Liver (tissue), 9 donors: ENCODE data around the gene TACC2. TPM values are rescaled to one million over a fixed set of nuclear protein-coding genes. Genes with fewer than 3 reads are reported as not detected.

ENCODE experiments used
- DNase-seq: peaks from one replicate; pipeline ENCODE4 v3.0.0-alpha.2; 2017; ENCODE audit warnings: low spot score
- H3K27ac ChIP-seq, 2 donors: one replicate each; pipeline ENCODE4 v1.7.0; 2013; ENCODE audit warnings: inconsistent platforms in 2 of 2, low read length in 2 of 2, control low read depth in 1 of 2, low read depth in 1 of 2, mild to moderate bottlenecking in 1 of 2
- H3K27me3 ChIP-seq, 4 donors: one replicate each; pipeline versions ENCODE4 v1.6.1 to v1.7.0; 2013; ENCODE audit warnings: low read length in 3 of 4, inconsistent platforms in 1 of 4, mild to moderate bottlenecking in 1 of 4, moderate library complexity in 1 of 4; ENCODE audit not compliant: control insufficient read depth in 4 of 4, insufficient read depth in 4 of 4
- H3K36me3 ChIP-seq, 4 donors: one replicate each; pipeline versions ENCODE4 v1.6.1 to v1.7.0; 2013; ENCODE audit warnings: low read length in 3 of 4, mild to moderate bottlenecking in 3 of 4, low read depth in 1 of 4, moderate library complexity in 1 of 4; ENCODE audit not compliant: control insufficient read depth in 4 of 4, insufficient read depth in 3 of 4
- H3K4me1 ChIP-seq, 4 donors: one replicate each; pipeline versions ENCODE4 v1.6.1 to v1.7.0; 2013; ENCODE audit warnings: low read length in 3 of 4, mild to moderate bottlenecking in 3 of 4, moderate library complexity in 1 of 4; ENCODE audit not compliant: control insufficient read depth in 4 of 4, insufficient read depth in 4 of 4
- H3K4me3 ChIP-seq, 3 donors: one replicate each; pipeline versions ENCODE4 v1.6.1 to v1.7.0; 2013; ENCODE audit warnings: low read length in 3 of 3, control low read depth in 1 of 3, low read depth in 1 of 3, mild to moderate bottlenecking in 1 of 3
- H3K9ac ChIP-seq, 2 donors: one replicate each; pipeline ENCODE4 v1.7.0; 2013; ENCODE audit warnings: low read length in 2 of 2, mild to moderate bottlenecking in 2 of 2, moderate library complexity in 2 of 2, control low read depth in 1 of 2, low read depth in 1 of 2
- H3K9me3 ChIP-seq, 4 donors: one replicate each; pipeline versions ENCODE4 v1.6.1 to v1.7.0; 2013; ENCODE audit warnings: low read length in 3 of 4; ENCODE audit not compliant: control insufficient read depth in 4 of 4
- EGR1 ChIP-seq, 2 donors: IDR thresholded peaks; 2 replicates each; pipeline ENCODE4 v1.6.1; 2016 to 2018; ENCODE audit warnings: antibody characterized with exemption in 2 of 2, low read depth in 2 of 2
- FOXA1 ChIP-seq: IDR thresholded peaks from 2 replicates; pipeline ENCODE4 v1.6.1; 2016; ENCODE audit warnings: antibody characterized with exemption
- FOXA2 ChIP-seq: IDR thresholded peaks from 2 replicates; pipeline ENCODE4 v1.6.1; 2016; ENCODE audit warnings: antibody characterized with exemption
- GABPA ChIP-seq, 2 donors: IDR thresholded peaks in 1 of 2; conservative IDR thresholded peaks in 1 of 2; 2 replicates each; pipeline ENCODE4 v1.6.1; 2016; ENCODE audit warnings: antibody characterized with exemption in 2 of 2, mild to moderate bottlenecking in 1 of 2, moderate library complexity in 1 of 2
- HNF4A ChIP-seq, 2 donors: conservative IDR thresholded peaks; 2 replicates each; pipeline ENCODE4 v1.6.1; 2016; ENCODE audit warnings: antibody characterized with exemption in 2 of 2, mild to moderate bottlenecking in 2 of 2
- HNF4G ChIP-seq: IDR thresholded peaks from 2 replicates; pipeline ENCODE4 v1.6.1; 2016; ENCODE audit warnings: antibody characterized with exemption
- JUND ChIP-seq, 2 donors: IDR thresholded peaks; 2 replicates each; pipeline ENCODE4 v1.6.1; 2016; ENCODE audit warnings: antibody characterized with exemption in 2 of 2
- NR2F2 ChIP-seq: IDR thresholded peaks from 2 replicates; pipeline ENCODE4 v1.6.1; 2016; ENCODE audit warnings: antibody characterized with exemption
- RAD21 ChIP-seq, 2 donors: IDR thresholded peaks; 2 replicates each; pipeline ENCODE4 v1.6.1; 2016; ENCODE audit warnings: antibody characterized with exemption in 2 of 2, mild to moderate bottlenecking in 2 of 2
- RXRA ChIP-seq, 2 donors: IDR thresholded peaks; 2 replicates each; pipeline ENCODE4 v1.6.1; 2017 to 2018; ENCODE audit warnings: antibody characterized with exemption in 2 of 2, mild to moderate bottlenecking in 1 of 2
- SP1 ChIP-seq: IDR thresholded peaks from 2 replicates; pipeline ENCODE4 v1.6.1; 2018; ENCODE audit warnings: antibody characterized with exemption, mild to moderate bottlenecking
- TAF1 ChIP-seq: conservative IDR thresholded peaks from 2 replicates; pipeline ENCODE4 v1.6.1; 2016; ENCODE audit warnings: antibody characterized with exemption, mild to moderate bottlenecking
- YY1 ChIP-seq: IDR thresholded peaks from 2 replicates; pipeline ENCODE4 v1.6.1; 2016; ENCODE audit warnings: antibody characterized with exemption, mild to moderate bottlenecking
- WGBS: extraction: QIAGEN DNeasy Blood & Tissue Kit; methylation state at CpG from one replicate; pipeline ENCODE4 v1.1.7; 2013; 5-methylcytosine and 5-hydroxymethylcytosine counted together
- polyA plus RNA-seq, 2 donors: library from polyadenylated mRNA; stranded (reverse) in 1 of 2; unstranded in 1 of 2; fragments of 200-250 nt in 1 of 2; fragments of >200 nt in 1 of 2; fragmentation: Nextera tagmentation in 1 of 2; extraction: Ambion mirVana in 1 of 2; gene quantifications; one replicate each; pipeline versions ENCODE4 v1.2.1 to v1.2.3, GENCODE V29; 2013 to 2015
- total RNA-seq, 2 donors: library from RNA; depleted of rRNA; stranded (reverse); fragments of >200 nt; gene quantifications; one replicate each; pipeline ENCODE4 v1.2.3, GENCODE V29; 2014
- TF ChIP-seq, protein P1 (sequence below): IDR thresholded peaks from 2 replicates; pipeline ENCODE4 v1.6.1; 2016; ENCODE audit warnings: antibody characterized with exemption
- TF ChIP-seq, protein P2 (sequence below): IDR thresholded peaks from 2 replicates; pipeline ENCODE4 v1.6.1; 2016; ENCODE audit warnings: antibody characterized with exemption, mild to moderate bottlenecking
- TF ChIP-seq, protein P3 (sequence below): fragments of 150-350 bp; IDR thresholded peaks from 2 replicates; pipeline ENCODE4 v1.5.1; 2017; ENCODE audit warnings: improper control_type of control experiment, low read depth, low read length; ENCODE audit not compliant: missing input control
- TF ChIP-seq, protein P4 (sequence below): IDR thresholded peaks from 2 replicates; pipeline ENCODE4 v1.6.1; 2016; ENCODE audit warnings: antibody characterized with exemption
- donor health status: healthy.
- donor health status: healthy.
- donor health status: healthy.
- donor health status: healthy.
- donor health status: healthy.

Gene TACC2
- total and polyA plus RNA-seq, 4 donors: 1.5 to 9.1 (median 7.8) TPM

DNA sequence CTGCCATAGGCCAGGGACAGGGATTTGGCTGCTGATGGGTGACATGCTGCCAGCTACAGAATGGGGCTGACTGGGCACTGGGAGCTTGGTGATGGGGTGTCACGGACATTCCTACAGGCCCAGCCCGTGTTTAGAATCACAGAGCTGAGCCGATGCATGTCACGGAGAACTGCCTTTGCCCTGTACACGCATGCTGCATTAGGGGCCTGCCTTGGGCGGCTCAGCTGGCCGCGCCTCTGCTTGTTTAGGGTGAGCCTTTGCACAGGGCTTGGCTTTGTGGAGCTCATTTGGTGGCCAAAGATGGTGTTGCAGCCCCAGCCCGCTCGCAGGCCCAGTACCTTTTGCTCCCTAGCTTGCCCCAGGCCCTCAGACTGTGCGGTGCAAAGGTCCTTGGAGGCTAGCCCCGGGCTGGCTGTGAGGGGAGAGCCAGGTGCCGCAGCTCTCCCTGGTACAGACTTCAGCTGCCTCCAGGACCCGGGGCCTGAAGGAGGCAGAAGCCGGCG is 173.8 kb downstream of the TACC2 start:
- WGBS: 36% methylated on average over 16 of the region's 16 CpGs
- Histone ChIP-seq H3K9ac (no peak overlapping the region), H3K36me3 (no peaks in the 10 kb centered on the region), H3K9me3 (no peaks in the 10 kb centered on the region), H3K4me3 (peak overlapping the region in 2 of 3 donors; percentile 27 to 46), H3K27me3 (no peaks in the 10 kb centered on the region), H3K27ac (no peak overlapping the region), H3K4me1 (peaks cover 23 to 41% (median 33%) of the 10 kb centered on the region in 4 donors)
- no peak for DNase-seq
- TF ChIP-seq HNF4A (conservative IDR thresholded peaks at IDR 0.05): peak; percentile 80 to 83
- TF ChIP-seq EGR1 (IDR thresholded peaks at IDR 0.05; ENCODE audit: low read depth in 2 of 2): no peak
- peak; percentile 21 for TF ChIP-seq FOXA2
- TF ChIP-seq, protein P1, sequence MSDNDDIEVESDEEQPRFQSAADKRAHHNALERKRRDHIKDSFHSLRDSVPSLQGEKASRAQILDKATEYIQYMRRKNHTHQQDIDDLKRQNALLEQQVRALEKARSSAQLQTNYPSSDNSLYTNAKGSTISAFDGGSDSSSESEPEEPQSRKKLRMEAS: no peak
- peak; percentile 43 for TF ChIP-seq YY1
- TF ChIP-seq, protein P2, sequence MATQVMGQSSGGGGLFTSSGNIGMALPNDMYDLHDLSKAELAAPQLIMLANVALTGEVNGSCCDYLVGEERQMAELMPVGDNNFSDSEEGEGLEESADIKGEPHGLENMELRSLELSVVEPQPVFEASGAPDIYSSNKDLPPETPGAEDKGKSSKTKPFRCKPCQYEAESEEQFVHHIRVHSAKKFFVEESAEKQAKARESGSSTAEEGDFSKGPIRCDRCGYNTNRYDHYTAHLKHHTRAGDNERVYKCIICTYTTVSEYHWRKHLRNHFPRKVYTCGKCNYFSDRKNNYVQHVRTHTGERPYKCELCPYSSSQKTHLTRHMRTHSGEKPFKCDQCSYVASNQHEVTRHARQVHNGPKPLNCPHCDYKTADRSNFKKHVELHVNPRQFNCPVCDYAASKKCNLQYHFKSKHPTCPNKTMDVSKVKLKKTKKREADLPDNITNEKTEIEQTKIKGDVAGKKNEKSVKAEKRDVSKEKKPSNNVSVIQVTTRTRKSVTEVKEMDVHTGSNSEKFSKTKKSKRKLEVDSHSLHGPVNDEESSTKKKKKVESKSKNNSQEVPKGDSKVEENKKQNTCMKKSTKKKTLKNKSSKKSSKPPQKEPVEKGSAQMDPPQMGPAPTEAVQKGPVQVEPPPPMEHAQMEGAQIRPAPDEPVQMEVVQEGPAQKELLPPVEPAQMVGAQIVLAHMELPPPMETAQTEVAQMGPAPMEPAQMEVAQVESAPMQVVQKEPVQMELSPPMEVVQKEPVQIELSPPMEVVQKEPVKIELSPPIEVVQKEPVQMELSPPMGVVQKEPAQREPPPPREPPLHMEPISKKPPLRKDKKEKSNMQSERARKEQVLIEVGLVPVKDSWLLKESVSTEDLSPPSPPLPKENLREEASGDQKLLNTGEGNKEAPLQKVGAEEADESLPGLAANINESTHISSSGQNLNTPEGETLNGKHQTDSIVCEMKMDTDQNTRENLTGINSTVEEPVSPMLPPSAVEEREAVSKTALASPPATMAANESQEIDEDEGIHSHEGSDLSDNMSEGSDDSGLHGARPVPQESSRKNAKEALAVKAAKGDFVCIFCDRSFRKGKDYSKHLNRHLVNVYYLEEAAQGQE: no peak
- TF ChIP-seq, protein P3, sequence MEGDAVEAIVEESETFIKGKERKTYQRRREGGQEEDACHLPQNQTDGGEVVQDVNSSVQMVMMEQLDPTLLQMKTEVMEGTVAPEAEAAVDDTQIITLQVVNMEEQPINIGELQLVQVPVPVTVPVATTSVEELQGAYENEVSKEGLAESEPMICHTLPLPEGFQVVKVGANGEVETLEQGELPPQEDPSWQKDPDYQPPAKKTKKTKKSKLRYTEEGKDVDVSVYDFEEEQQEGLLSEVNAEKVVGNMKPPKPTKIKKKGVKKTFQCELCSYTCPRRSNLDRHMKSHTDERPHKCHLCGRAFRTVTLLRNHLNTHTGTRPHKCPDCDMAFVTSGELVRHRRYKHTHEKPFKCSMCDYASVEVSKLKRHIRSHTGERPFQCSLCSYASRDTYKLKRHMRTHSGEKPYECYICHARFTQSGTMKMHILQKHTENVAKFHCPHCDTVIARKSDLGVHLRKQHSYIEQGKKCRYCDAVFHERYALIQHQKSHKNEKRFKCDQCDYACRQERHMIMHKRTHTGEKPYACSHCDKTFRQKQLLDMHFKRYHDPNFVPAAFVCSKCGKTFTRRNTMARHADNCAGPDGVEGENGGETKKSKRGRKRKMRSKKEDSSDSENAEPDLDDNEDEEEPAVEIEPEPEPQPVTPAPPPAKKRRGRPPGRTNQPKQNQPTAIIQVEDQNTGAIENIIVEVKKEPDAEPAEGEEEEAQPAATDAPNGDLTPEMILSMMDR: peak; percentile 51
- no peak for TF ChIP-seq NR2F2
- TF ChIP-seq RXRA (IDR thresholded peaks at IDR 0.05): peak; percentile 30 to 66
- TF ChIP-seq FOXA1: no peak
- TF ChIP-seq GABPA (IDR thresholded peaks at IDR 0.05 in 1 of 2, conservative IDR thresholded peaks at IDR 0.05 in 1 of 2): no peak
- peak; percentile 53 for TF ChIP-seq SP1
- peak in 1 of 2 donors; percentile 24 for TF ChIP-seq JUND (IDR thresholded peaks at IDR 0.05)
- TF ChIP-seq, protein P4, sequence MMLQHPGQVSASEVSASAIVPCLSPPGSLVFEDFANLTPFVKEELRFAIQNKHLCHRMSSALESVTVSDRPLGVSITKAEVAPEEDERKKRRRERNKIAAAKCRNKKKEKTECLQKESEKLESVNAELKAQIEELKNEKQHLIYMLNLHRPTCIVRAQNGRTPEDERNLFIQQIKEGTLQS: no peak
- TF ChIP-seq HNF4G: peak; percentile 55
- no peak for TF ChIP-seq TAF1
- peak; percentile 24 to 60 for TF ChIP-seq RAD21 (IDR thresholded peaks at IDR 0.05)
